GM19023 (cell line): ENCODE data around the gene ZNF507.

ENCODE experiments used
- ATAC-seq: cut with Tn5 transposase; IDR thresholded peaks from one replicate; pipeline ENCODE4 v1.9.1; 2021; ENCODE audit warnings: mild to moderate bottlenecking, moderate library complexity; ENCODE audit not compliant: unreplicated experiment

The ZNF507 gene

GRCh38 chr19:32345261-32346207, at the start of gene ZNF507:
ZNF507 (plus strand) TSS chr19:32345610; CDS start chr19:32352831, 7,221 bp downstream.
- ATAC-seq = peak; percentile 90

GRCh38 chr19:32296694-32297093, 48.7 kb upstream of the ZNF507 start:
- no peak for ATAC-seq

GRCh38 chr19:32302778-32303177, 42.6 kb upstream of the ZNF507 start:
- no peak for ATAC-seq

GRCh38 chr19:32303193-32303592, 42.2 kb upstream of the ZNF507 start:
- no peak for ATAC-seq

GRCh38 chr19:32307591-32307990, 37.8 kb upstream of the ZNF507 start:
- no peak for ATAC-seq

- ATAC-seq = no peak
Observed at GRCh38 chr19:32308431-32309077, 36.9 kb upstream of the ZNF507 start.

GRCh38 chr19:32309711-32310390, 35.6 kb upstream of the ZNF507 start:
- ATAC-seq = no peak

- ATAC-seq = no peak
Observed at GRCh38 chr19:32311371-32311770, 34.0 kb upstream of the ZNF507 start.

GRCh38 chr19:32313569-32314265, 31.7 kb upstream of the ZNF507 start:
- no peak for ATAC-seq

- no peak for ATAC-seq
Observed at GRCh38 chr19:32316034-32316433, 29.4 kb upstream of the ZNF507 start.

- ATAC-seq = no peak
Observed at GRCh38 chr19:32317086-32317485, 28.3 kb upstream of the ZNF507 start.

GRCh38 chr19:32318884-32319520, 26.4 kb upstream of the ZNF507 start:
- no peak for ATAC-seq

- ATAC-seq = no peak
Observed at GRCh38 chr19:32322541-32322940, 22.9 kb upstream of the ZNF507 start.

- ATAC-seq = no peak
Observed at GRCh38 chr19:32324631-32325285, 20.7 kb upstream of the ZNF507 start.

- no peak for ATAC-seq
Observed at GRCh38 chr19:32330213-32330857, 15.1 kb upstream of the ZNF507 start.

- no peak for ATAC-seq
Observed at GRCh38 chr19:32333227-32333626, 12.2 kb upstream of the ZNF507 start.

- ATAC-seq = no peak
Observed at GRCh38 chr19:32336259-32337083, 8.9 kb upstream of the ZNF507 start.

- ATAC-seq = no peak
Observed at GRCh38 chr19:32337084-32337808, 8.2 kb upstream of the ZNF507 start.
